ENCODE results near the gene BHLHE23.

Gene BHLHE23

GRCh38 chr20:63006540-63007359 lies at the start of gene BHLHE23:
Gene BHLHE23 (minus strand): TSS chr20:63006964. CDS start chr20:63006774, 190 bp downstream.
- DNase-seq (ENCODE audit: low read depth in 2 of 2): no peak

GRCh38 chr20:63055575-63056235 lies 48.9 kb upstream of the BHLHE23 start:
- no peak for DNase-seq (ENCODE audit: low read depth in 2 of 2)

- DNase-seq (ENCODE audit: low read depth in 2 of 2): no peak
These were observed 48.0 kb upstream of the BHLHE23 start for GRCh38 chr20:63054681-63055240.

GRCh38 chr20:63054103-63054474 lies 47.3 kb upstream of the BHLHE23 start:
- DNase-seq (ENCODE audit: low read depth in 2 of 2): no peak

- DNase-seq (ENCODE audit: low read depth in 2 of 2): no peak
These were observed 46.8 kb upstream of the BHLHE23 start for GRCh38 chr20:63053432-63054102.

GRCh38 chr20:63052571-63053431 lies 46.0 kb upstream of the BHLHE23 start:
- DNase-seq (ENCODE audit: low read depth in 2 of 2): no peak

- no peak for DNase-seq (ENCODE audit: low read depth in 2 of 2)
These were observed 45.1 kb upstream of the BHLHE23 start for GRCh38 chr20:63051911-63052310.

- DNase-seq (ENCODE audit: low read depth in 2 of 2): no peak
These were observed 44.6 kb upstream of the BHLHE23 start for GRCh38 chr20:63051186-63051860.

- DNase-seq (ENCODE audit: low read depth in 2 of 2): no peak
These were observed 43.6 kb upstream of the BHLHE23 start for GRCh38 chr20:63050406-63050805.

- DNase-seq (ENCODE audit: low read depth in 2 of 2): no peak
These were observed 42.9 kb upstream of the BHLHE23 start for GRCh38 chr20:63049561-63050221.

- no peak for DNase-seq (ENCODE audit: low read depth in 2 of 2)
These were observed 42.4 kb upstream of the BHLHE23 start for GRCh38 chr20:63049191-63049518.

- no peak for DNase-seq (ENCODE audit: low read depth in 2 of 2)
These were observed 41.9 kb upstream of the BHLHE23 start for GRCh38 chr20:63048516-63049190.

GRCh38 chr20:63047946-63048345 lies 41.2 kb upstream of the BHLHE23 start:
- no peak for DNase-seq (ENCODE audit: low read depth in 2 of 2)

GRCh38 chr20:63047267-63047666 lies 40.5 kb upstream of the BHLHE23 start:
- no peak for DNase-seq (ENCODE audit: low read depth in 2 of 2)

GRCh38 chr20:63046841-63047240 lies 40.1 kb upstream of the BHLHE23 start:
- no peak for DNase-seq (ENCODE audit: low read depth in 2 of 2)

GRCh38 chr20:63045991-63046390 lies 39.2 kb upstream of the BHLHE23 start:
- no peak for DNase-seq (ENCODE audit: low read depth in 2 of 2)

GRCh38 chr20:63045401-63045800 lies 38.6 kb upstream of the BHLHE23 start:
- DNase-seq (ENCODE audit: low read depth in 2 of 2): no peak

GRCh38 chr20:63044605-63045004 lies 37.8 kb upstream of the BHLHE23 start:
- DNase-seq (ENCODE audit: low read depth in 2 of 2): no peak

- DNase-seq (ENCODE audit: low read depth in 2 of 2): no peak
These were observed 37.4 kb upstream of the BHLHE23 start for GRCh38 chr20:63044204-63044600.

Measured in fibroblast of skin of left biceps (primary cell).